Hypothalamus (tissue), 51 donors: ENCODE measurements around the gene HADHA.

Source experiments
- DNase-seq, 51 donors: peaks; one replicate each; lab custom pipeline; 2025; lab: John Stamatoyannopoulos, UW

The HADHA gene

DNA sequence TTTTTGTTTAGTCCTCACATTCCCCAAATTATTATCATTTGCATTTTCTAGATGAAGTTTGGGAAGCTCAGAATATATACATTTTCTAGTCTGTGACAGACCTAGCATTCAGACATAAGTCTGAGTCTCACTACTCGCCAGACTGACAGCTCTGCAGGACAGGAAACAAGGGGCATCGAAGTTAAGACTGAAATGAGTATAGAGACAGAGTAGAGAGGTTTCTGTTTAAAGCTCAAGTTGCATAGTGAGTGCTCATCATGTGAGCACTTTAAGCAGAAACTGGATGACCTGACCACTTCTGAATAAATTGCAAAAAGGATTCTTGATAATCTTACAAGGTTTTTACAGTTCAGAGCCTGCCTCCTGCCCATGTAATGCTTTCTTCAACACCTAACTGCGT lies 1.4 kb upstream of the HADHA start:
- DNase-seq: no peak

DNA sequence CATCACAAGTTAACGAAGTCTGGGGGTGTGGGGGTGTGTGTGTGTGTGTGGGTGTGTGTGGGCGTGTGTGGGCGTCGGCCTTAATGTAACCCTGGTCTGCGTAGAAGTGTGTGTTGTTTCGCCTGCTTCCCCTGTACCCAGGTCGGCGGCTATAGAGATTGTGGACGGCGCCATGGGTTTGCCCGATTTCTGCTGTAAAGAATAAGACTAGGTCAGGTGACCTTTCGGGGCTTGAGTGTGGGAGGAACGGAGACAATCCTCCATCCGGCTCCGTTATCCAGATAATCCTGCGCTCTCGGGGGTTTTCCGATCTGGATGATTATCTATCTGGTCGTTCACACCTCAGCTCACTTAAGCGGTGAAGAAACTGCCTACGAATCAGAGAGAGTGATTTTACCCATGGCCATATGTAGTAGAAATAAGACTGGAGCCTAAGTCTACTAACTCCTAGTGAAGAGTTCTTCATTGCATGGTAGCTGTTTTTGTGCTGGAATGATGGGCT lies 850 bp upstream of the HADHA start:
- peak in 32 of 51 donors; percentile 22 to 81 (median 46) for DNase-seq

DNA sequence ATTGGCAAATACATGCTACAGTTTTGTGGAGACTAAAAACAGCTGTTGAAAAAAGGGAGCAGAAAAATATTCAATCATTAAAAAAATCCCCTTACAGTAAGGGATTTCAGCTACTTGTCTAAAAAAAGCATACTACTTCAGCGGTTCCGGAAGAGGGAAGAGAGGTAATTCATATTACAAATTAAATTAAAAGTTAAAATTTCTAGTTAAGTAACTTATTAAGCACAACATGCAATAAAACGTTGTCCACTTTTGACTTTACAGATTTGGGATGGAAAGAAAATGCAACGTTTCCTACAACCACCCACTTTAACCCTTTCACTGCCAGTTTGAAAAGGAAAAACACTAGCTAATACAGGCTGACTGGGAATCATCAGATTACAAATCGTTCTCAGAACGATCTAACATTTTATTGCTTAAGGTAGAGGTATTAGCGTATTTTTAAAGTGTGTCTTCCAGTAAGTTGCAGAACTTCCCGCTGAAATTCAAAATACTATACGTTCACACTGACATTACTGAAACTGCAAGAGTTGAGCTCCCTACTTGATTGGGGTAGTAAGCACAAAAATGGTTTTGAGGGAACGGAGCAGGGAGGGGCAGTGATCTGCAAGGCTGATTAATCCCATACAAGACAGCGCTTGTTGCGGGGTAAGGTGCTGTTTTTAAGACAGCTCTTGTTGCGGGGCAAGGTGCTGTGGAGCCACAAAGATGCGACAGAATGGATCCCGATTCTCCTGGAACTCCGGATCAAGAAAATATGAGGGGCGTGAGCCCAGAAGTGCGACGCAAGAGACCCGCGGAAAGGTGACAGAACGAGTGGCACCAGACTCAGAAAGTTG lies 743 bp downstream of the HADHA start:
- DNase-seq: peak in 3 of 51 donors; percentile 22 to 79 (median 59)

DNA sequence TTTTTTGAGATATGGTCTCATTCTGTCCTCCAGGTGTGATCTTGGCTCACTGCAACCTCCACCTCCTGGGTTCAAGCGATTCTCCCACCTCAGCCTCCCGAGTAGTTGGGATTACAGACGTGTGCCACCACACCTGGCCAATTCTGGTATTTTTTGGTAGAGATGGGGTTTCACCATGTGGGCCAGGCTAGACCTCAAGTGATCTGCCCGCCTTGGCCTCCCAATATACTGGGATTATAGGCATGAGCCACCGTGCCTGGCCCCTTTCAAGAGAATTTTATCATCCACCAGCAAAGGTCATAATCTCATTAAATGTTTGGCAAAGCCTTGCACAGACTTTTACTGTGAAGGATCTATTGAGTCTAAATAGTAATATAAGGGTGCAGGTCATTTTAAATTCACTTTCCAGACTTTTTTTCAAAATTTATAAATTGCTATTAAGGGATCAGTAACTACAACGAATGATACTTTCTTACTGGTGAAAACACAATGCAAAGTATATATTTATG lies 2.5 kb downstream of the HADHA start:
- DNase-seq: no peak

- DNase-seq: no peak
These were observed 6.0 kb downstream of the HADHA start for GRCh38 chr2:26238311-26238958.

- no peak for DNase-seq
These were observed 6.6 kb downstream of the HADHA start for GRCh38 chr2:26237868-26238267.

- no peak for DNase-seq
These were observed 9.3 kb downstream of the HADHA start for GRCh38 chr2:26235089-26235488.

- DNase-seq: no peak
These were observed 13.6 kb downstream of the HADHA start for GRCh38 chr2:26230806-26231205.

DNA sequence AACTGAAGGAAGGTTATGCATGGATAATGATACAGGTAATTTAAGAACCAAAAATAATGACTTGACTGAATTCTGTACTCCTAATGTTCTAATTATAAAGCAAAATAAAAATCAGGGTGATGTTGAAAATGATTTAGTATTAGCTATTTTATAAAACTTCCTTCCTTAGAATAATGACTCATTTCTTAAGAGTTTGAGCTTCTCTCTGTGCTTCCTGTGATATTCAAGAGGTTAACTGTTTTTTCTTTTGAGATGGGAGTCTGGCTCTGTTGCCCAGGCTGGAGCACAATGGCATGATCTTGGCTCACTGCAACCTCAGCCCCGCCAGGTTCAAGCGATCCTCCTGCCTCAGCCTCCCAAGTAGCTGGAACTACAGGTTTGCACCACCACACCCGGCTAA lies 14.8 kb downstream of the HADHA start:
- DNase-seq: no peak

- DNase-seq: no peak
These were observed 20.3 kb downstream of the HADHA start for GRCh38 chr2:26224095-26224494.

DNA sequence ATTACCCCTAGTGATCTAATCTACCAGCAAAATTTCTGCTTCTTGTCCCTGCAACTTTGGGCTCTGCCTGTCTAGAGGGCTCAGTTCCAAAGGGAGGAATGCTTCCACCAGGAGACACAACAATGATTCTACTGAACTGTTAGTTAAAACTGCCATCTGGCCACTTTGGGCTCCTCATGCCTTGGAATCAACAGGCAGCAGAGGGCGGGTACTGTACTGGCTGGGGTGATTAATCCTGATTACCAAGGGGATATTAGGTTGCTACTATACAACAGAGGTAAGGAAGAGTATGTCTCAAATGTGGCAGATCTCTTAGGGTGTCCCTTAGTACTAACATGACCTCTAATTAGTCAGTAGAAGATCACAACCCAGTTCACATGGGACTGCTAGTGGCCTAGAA lies 21.4 kb downstream of the HADHA start:
- DNase-seq: no peak

GRCh38 chr2:26217720-26218119 lies 26.7 kb downstream of the HADHA start:
- no peak for DNase-seq

DNA sequence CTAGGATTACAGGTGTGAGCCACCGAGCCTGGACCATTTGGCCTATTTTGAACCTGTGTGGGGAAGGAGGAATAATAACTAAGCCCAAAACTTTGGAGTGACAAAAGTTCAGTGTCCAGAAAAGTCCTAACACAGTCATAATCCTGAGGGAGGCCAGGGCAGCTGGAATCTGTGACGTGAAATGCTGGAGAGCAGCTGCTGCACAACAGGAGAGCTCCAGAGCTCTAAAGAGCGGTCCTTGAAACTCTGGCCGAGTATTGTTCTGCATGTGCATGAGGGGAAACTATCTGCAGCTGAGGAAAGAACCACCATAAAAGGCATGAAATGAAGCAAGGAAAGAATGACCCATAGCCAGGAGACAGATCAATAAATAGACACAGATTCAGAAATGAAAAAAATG lies 27.8 kb downstream of the HADHA start:
- no peak for DNase-seq

DNA sequence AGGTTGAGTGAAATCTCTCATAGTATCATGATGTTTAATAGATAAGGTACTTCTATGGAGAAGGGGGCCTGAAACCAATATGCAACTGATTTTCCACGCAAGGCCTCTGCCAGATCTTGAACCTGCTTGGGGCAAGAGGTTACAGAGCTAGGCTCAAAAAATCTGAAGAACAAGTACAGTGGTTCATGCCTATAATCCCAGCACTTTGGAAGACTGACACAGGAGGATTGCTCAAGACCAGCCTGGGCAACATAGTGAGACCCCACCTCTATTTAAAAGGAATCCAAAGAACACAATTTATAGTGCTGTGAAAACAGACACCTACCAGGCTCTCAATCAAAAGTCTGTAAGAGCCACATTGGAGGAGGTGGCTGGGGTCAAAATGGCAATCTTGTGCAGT lies 28.6 kb downstream of the HADHA start:
- no peak for DNase-seq

DNA sequence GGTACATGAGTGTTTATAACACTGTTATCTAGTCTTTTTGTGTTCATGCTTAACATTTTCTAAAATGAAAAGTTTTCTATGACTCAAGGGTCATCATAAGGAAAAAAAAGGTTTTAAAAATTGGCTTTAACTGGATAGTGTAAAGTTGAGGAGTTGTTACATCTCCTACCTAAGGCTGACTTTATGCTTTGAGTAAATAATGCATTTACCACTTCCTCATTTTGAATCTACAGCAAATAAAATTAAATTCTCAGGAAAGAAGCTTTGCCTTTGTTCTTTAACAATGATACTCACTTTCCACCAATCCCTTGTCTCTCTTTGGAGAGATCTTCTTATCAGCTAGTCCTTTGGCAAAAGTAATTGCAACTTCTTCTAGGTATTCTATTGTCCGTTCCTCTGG lies 29.7 kb downstream of the HADHA start:
- DNase-seq: no peak

- no peak for DNase-seq
These were observed 32.4 kb downstream of the HADHA start for GRCh38 chr2:26212011-26212410.

GRCh38 chr2:26203906-26204305 lies 40.5 kb downstream of the HADHA start:
- DNase-seq: no peak

DNA sequence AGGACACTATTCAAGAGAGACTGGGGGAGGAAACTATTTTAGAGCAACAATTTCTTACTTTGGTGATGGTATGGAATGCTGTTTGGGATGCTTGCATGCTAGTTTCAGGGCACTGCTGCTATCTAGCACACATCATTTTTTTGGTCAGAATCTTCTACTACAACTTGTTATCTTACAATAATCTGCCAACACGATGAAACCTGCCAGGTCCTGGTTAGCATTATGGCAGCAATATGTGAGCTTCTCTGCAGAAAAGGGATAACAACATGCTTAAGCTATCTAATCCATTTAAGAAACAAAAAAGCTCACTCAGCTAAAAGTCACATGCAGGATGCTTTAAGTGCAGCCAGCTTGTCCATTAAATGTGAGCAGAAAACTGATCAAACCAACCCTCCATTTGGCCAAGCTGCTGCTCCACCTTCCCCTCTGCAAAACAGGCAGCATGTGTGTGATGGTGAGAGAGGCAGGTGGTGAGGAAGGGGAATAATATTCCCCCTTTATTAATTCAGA lies 41.4 kb downstream of the HADHA start:
- DNase-seq: no peak

GRCh38 chr2:26197516-26197915 lies 46.9 kb downstream of the HADHA start:
- no peak for DNase-seq

DNA sequence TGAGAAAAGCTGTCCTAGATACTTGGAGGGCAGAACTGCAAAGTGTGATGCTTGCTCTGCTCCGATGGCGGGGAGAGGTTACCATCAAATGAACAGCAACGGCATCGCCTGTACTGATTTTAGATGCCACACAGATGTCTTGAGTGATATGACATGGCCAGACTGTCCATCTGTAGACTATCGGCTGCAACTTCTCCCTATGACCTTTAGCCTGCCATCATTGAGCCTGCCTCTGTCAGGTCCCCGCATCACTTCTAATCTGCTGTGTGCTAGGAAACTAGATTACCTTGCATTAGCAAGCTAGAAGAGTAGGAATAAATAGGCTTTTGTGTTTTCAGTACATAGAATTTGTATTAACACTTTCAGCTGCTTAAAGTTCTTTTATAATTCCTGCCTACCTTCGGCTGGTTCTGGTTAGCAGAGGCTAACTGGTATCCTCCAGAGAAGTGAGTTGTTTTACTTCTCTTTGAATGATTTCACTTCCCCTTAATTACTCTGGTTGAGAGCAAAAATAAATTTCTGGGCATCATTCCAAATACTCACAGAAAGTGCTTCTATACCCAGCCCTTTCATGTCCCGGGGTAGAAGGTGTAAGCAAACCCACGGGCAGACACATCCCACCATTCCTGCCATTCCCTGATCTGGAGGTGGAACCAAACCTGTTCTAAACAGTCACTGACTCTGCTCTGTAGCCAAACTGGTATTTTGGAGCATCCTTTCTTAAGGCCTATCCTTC lies 47.6 kb downstream of the HADHA start:
- no peak for DNase-seq
